Astrocyte of the hippocampus (primary cell): Measurements from ENCODE around the gene TMEM81.

Experiments
- DNase-seq: peaks from one replicate; pipeline ENCODE4 v3.0.0; 2011; ENCODE audit warnings: low read depth, low spot score

The TMEM81 gene

DNA sequence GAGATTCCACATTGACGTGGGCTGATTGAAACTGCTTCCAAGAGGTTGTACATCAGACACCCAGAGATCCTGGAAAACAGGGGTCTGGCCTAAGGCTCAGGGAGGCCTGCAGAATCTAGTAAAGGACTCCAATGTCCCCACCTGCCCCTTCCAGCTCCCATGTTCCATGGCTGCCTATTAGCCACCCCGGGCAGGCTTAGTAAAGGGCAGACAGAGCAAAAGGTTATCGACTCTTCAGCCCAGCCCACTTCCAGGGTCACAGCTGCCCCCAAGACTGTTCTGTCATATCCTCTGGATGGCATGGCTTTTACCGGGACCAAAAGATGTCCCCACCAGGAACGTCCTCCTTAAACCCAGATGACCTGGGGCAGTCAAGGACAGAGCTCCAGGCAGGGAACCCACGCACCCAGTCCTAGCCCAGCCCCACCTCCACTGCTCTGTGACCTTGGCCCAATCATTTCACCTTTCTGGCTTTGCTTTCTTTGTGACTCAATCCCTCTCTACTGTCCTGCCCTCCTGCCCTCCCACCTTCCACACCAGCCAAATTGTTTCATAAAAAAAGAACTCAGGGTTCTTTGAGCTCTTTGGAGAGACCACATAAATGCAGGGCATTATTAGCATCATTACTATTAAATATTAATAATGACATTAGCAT lies 46.0 kb downstream of the TMEM81 start:
- DNase-seq: no peak

DNA sequence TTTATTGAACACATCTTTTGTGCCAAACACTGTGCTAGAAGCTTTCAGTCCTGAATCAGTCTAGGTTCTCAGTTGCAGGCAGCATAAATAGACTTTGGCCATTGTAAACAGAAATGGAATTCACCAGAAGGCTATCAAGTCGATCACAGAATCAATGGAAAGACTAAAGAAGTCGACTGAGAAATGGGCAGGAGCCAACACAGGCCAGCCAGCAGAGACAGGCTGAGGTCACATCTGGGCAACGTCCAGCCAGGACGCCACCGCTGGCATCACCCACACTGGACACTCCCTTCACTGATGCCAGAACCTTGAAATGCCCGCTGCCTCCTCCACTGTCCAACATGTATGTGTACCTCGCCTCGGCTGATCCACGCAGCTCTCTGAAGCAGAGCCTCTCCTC lies 46.7 kb downstream of the TMEM81 start:
- no peak for DNase-seq
